K562 (cell line): ENCODE measurements around the gene LMO7. TPM values are rescaled to one million over a fixed set of nuclear protein-coding genes. Genes with fewer than 3 reads are reported as not detected.

Source experiments
- ATAC-seq: fragments of 200-7000 bp; cut with Tn5 transposase; 3 replicates; pipeline ENCODE4 v1.9.1; 2020; ENCODE audit warnings: moderate library complexity
- BruUV-seq: library from RNA; stranded (reverse); fragments of 400-500 nt; replicated peaks from 2 replicates; lab custom pipeline; 2021; lab: Mats Ljungman, UMichigan
- CTCF ChIA-PET: fragments of 300-600 bp; formaldehyde crosslinking; extraction: SDS; loops from one replicate; lab custom pipeline; 2021; ENCODE audit warnings: low intra/inter-chr PET ratio; lab: Yijun Ruan, JAX
- POLR2A ChIA-PET: fragments of 300-600, 350-650 bp; sonication (Branson Sonifier 250); formaldehyde crosslinking; extraction: SDS; loops from one replicate; lab custom pipeline; 2021; ENCODE audit warnings: antibody characterized with exemption, inconsistent platforms; lab: Yijun Ruan, JAX
- DNase-seq, 4 experiments: peaks; one replicate each; pipeline versions ENCODE4 v3.0.0 to v3.0.0-alpha.2; 2011 to 2018; ENCODE audit warnings: low spot score in 3 of 4, mixed read lengths in 3 of 4; ENCODE audit errors: extremely low read depth in 1 of 4
- FAIRE-seq: peaks from 2 replicates; lab custom pipeline; 2011; peaks lifted over from hg19 to GRCh38; lab: Jason Lieb, UNC
- H2AFZ ChIP-seq: 2 replicates; pipeline ENCODE4 v1.6.0; 2011; ENCODE audit warnings: low read depth, low read length, control low read depth, inconsistent platforms
- H3K27ac ChIP-seq: fragments of 200-600 bp; 3 replicates; pipeline ENCODE4 v1.8.0; 2011; ENCODE audit warnings: low read depth, mild to moderate bottlenecking, control low read depth, inconsistent platforms, low read length, moderate library complexity, mixed read lengths; ENCODE audit errors: extremely low read depth
- H3K27me3 ChIP-seq, 2 experiments: fragments of 300-600 bp in 1 of 2; 2 replicates in 1 of 2; 3 replicates in 1 of 2; pipeline versions ENCODE4 v1.6.0 to v1.8.0; 2011; ENCODE audit warnings: inconsistent platforms in 2 of 2, low read length in 2 of 2, mild to moderate bottlenecking in 1 of 2, mixed read lengths in 1 of 2, moderate library complexity in 1 of 2; ENCODE audit not compliant: control insufficient read depth in 2 of 2, insufficient read depth in 2 of 2
- H3K36me3 ChIP-seq: fragments of 300-600 bp; 3 replicates; pipeline ENCODE4 v1.8.0; 2011; ENCODE audit warnings: mild to moderate bottlenecking, low read length, inconsistent platforms; ENCODE audit not compliant: control insufficient read depth, insufficient read depth
- H3K4me1 ChIP-seq, 2 experiments: fragments of 200-600 bp in 1 of 2; replicated peaks in 1 of 2; 2 replicates in 1 of 2; 3 replicates in 1 of 2; pipeline versions ENCODE4 v1.5.1 to v1.8.0; 2011; ENCODE audit warnings: inconsistent platforms in 2 of 2, low read length in 2 of 2, mild to moderate bottlenecking in 1 of 2, mixed read lengths in 1 of 2, moderate library complexity in 1 of 2; ENCODE audit not compliant: control insufficient read depth in 2 of 2, insufficient read depth in 2 of 2
- H3K4me2 ChIP-seq: 2 replicates; pipeline ENCODE4 v1.6.1; 2011; ENCODE audit warnings: low read length, control low read depth, inconsistent platforms, mixed read lengths; ENCODE audit not compliant: insufficient read depth
- H3K4me3 ChIP-seq: fragments of 200-600 bp; sonication (generic), shearing (Covaris generic); 2 replicates; pipeline ENCODE4 v1.5.1; 2016; ENCODE audit warnings: control low read depth, inconsistent platforms
- H3K79me2 ChIP-seq: fragments of 200-600 bp; 3 replicates; pipeline ENCODE4 v1.8.0; 2011; ENCODE audit warnings: low read length, inconsistent platforms; ENCODE audit not compliant: control insufficient read depth, insufficient read depth
- H3K9ac ChIP-seq, 2 experiments: 2 replicates each; pipeline versions ENCODE4 v1.6.0 to v1.6.1; 2011; ENCODE audit warnings: low read depth in 2 of 2, low read length in 2 of 2, control low read depth in 1 of 2, inconsistent platforms in 1 of 2, mild to moderate bottlenecking in 1 of 2, mixed read lengths in 1 of 2; ENCODE audit not compliant: insufficient read depth in 1 of 2
- H3K9me1 ChIP-seq: one replicate; pipeline ENCODE4 v1.6.0; 2011; ENCODE audit warnings: inconsistent platforms, mild to moderate bottlenecking, low read length, moderate library complexity; ENCODE audit not compliant: control insufficient read depth, insufficient read depth
- H3K9me3 ChIP-seq: replicated peaks from 2 replicates; pipeline ENCODE4 v1.5.1; 2011; ENCODE audit warnings: low read depth, low read length, inconsistent platforms; ENCODE audit not compliant: control insufficient read depth, insufficient read depth
- H4K20me1 ChIP-seq: replicated peaks from 2 replicates; pipeline ENCODE4 v1.6.1; 2011; ENCODE audit warnings: low read length, inconsistent platforms, mixed read lengths; ENCODE audit not compliant: control insufficient read depth, insufficient read depth
- BCOR ChIP-seq: fragments of 450-650 bp; IDR thresholded peaks from 2 replicates; pipeline ENCODE4 v1.6.1; 2016
- FOXP4 ChIP-seq: sonication (generic); formaldehyde crosslinking; IDR thresholded peaks from 2 replicates; pipeline ENCODE4 v1.8.0; 2022; ENCODE audit warnings: mild to moderate bottlenecking, missing genetic modification reagents, borderline replicate concordance
- L3MBTL2 ChIP-seq: fragments of 450-650 bp; IDR thresholded peaks from 2 replicates; pipeline ENCODE4 v1.6.1; 2016; ENCODE audit warnings: mild to moderate bottlenecking, moderate library complexity
- NR3C1 ChIP-seq: sonication (generic); formaldehyde crosslinking; IDR thresholded peaks from 2 replicates; pipeline ENCODE4 v1.8.1; 2022; ENCODE audit warnings: missing genetic modification reagents
- PREB ChIP-seq: sonication (generic); formaldehyde crosslinking; IDR thresholded peaks from 2 replicates; pipeline ENCODE4 v1.8.1; 2023; ENCODE audit warnings: mild to moderate bottlenecking, missing genetic modification reagents
- PRPF4 ChIP-seq: fragments of 200-400 bp; formaldehyde crosslinking; IDR thresholded peaks from one replicate; pipeline ENCODE4 v1.6.1; 2017; ENCODE audit warnings: low read length, low read depth, mild to moderate bottlenecking; ENCODE audit not compliant: insufficient read depth, poor library complexity, severe bottlenecking
- RB1 ChIP-seq: fragments of 450-650 bp; IDR thresholded peaks from 2 replicates; pipeline ENCODE4 v1.6.1; 2017; ENCODE audit warnings: low read depth, mild to moderate bottlenecking
- RNF2 ChIP-seq: sonication (generic); IDR thresholded peaks from 2 replicates; pipeline ENCODE4 v1.6.1; 2016
- VEZF1 ChIP-seq: fragments of 200-800 bp; sonication (Bioruptor generic); IDR thresholded peaks from 2 replicates; pipeline ENCODE4 v1.6.1; 2017; ENCODE audit warnings: missing genetic modification characterization, missing compliant biosample characterization
- ZBTB1 ChIP-seq: sonication (generic); formaldehyde crosslinking; IDR thresholded peaks from 2 replicates; pipeline ENCODE4 v1.8.1; 2023; ENCODE audit warnings: missing genetic modification reagents, low read depth, mild to moderate bottlenecking, borderline replicate concordance
- ZC3H11A ChIP-seq: IDR thresholded peaks from 2 replicates; pipeline ENCODE4 v1.6.1; 2012; ENCODE audit warnings: low read depth, low read length, improper control_type of control experiment
- ZNF146 ChIP-seq: IDR thresholded peaks from one replicate; pipeline ENCODE4 v1.6.1; 2018; ENCODE audit warnings: missing compliant biosample characterization; ENCODE audit not compliant: unreplicated experiment
- ZNF3 ChIP-seq: fragments of 250-450 bp; sonication (Bioruptor Pico); IDR thresholded peaks from 2 replicates; pipeline ENCODE4 v1.5.0; 2021; ENCODE audit warnings: mild to moderate bottlenecking, moderate library complexity
- ZNF696 ChIP-seq: fragments of 250-450 bp; sonication (Bioruptor Pico); conservative IDR thresholded peaks from 2 replicates; pipeline ENCODE4 v1.4.0; 2020; ENCODE audit warnings: mild to moderate bottlenecking, moderate library complexity
- WGBS: fragments of 100-300 bp; shearing (Covaris generic); methylation state at CpG from one replicate; pipeline ENCODE4 v1.1.6; 2016; ENCODE audit warnings: low coverage, mixed read lengths; ENCODE audit not compliant: insufficient coverage; ENCODE audit errors: missing lambda C conversion rate; 5-methylcytosine and 5-hydroxymethylcytosine counted together
- in situ Hi-C: fragments of 300-500 bp; cut with MboI; formaldehyde crosslinking; loops from 4 replicates; pipeline ENCODE4 v1.15.0; 2018; ENCODE audit warnings: inconsistent platforms, mixed read lengths
- intact Hi-C: fragments of 100-400 bp; cut with micrococcal nuclease; formaldehyde crosslinking; loops from 2 replicates; pipeline ENCODE4 v1.14.2; 2022
- polyA plus RNA-seq, 8 experiments: library from polyadenylated mRNA; depleted of rRNA in 4 of 8; stranded (reverse) in 5 of 8; unstranded in 3 of 8; fragments of >200 nt; fragmentation: Nextera tagmentation in 2 of 8; fragmentation: Illumina TruSeq in 1 of 8; extraction: Ambion mirVana in 2 of 8; extraction: Trizol in 1 of 8; gene quantifications; 2 replicates each; pipeline versions ENCODE4 v1.2.1 to v1.2.3, GENCODE V29; 2011 to 2014; ENCODE audit warnings: inconsistent platforms in 1 of 8, missing spikeins in 1 of 8
- total RNA-seq, 7 experiments: library from RNA; depleted of rRNA in 6 of 7; stranded (reverse); fragments of >200 nt in 6 of 7; fragmentation: Illumina TruSeq in 2 of 7; extraction: Trizol in 2 of 7; gene quantifications; 2 replicates each; pipeline versions ENCODE4 v1.2.1 to v1.2.3, GENCODE V29; 2011 to 2021; ENCODE audit warnings: low replicate concordance in 1 of 7

Gene LMO7
- total and polyA plus RNA-seq, 9 of the 15 experiments (the other 6 are each of a cell fraction or from before 2014, with no cell fraction given): 0.42 to 4.3 (median 1.7) TPM

- Histone ChIP-seq H3K4me3 (no peak overlapping the region), H3K27ac (no peak overlapping the region), H3K36me3 (no peaks in the 10 kb centered on the region), H3K27me3 (no peaks in the 10 kb centered on the region), H3K9ac (no peak overlapping the region), H3K9me1 (no peaks in the 10 kb centered on the region), H4K20me1 (no peaks in the 10 kb centered on the region), H2AFZ (no peak overlapping the region), H3K4me2 (no peak overlapping the region), H3K4me1 (no peaks in the 10 kb centered on the region), H3K79me2 (no peaks in the 10 kb centered on the region), H3K9me3 (no peaks in the 10 kb centered on the region)
- TF ChIP-seq RB1 (no peak), VEZF1 (CRISPR knock-in tag) (no peak), ZC3H11A (no peak), ZBTB1 (CRISPR knock-in tag) (no peak), L3MBTL2 (no peak), BCOR (no peak), RNF2 (no peak), NR3C1 (CRISPR knock-in tag) (no peak), ZNF146 (CRISPR knock-in tag) (no peak), FOXP4 (no peak), ZNF3 (CRISPR knock-in tag) (no peak), PREB (CRISPR knock-in tag) (no peak), PRPF4 (no peak), ZNF696 (CRISPR knock-in tag) (no peak)
- intact Hi-C loops (no loop called here), in situ Hi-C loops (no loop called here)
- WGBS: 13% methylated on average over 3 of the region's 4 CpGs
- no peak for DNase-seq
- ATAC-seq: no peak
- POLR2A ChIA-PET: no interaction called here
- no peak for FAIRE-seq
- BruUV-seq: no TSS peak
- CTCF ChIA-PET: no interaction called here
Observed at GRCh38 chr13:75881109-75881775, 245.1 kb downstream of the LMO7 start.
